K562 (cell line): ENCODE results near the gene ABHD3. TPM values are rescaled to one million over a fixed set of nuclear protein-coding genes. Genes with fewer than 3 reads are reported as not detected.

Source experiments
- ATAC-seq: fragments of 200-7000 bp; cut with Tn5 transposase; 3 replicates; pipeline ENCODE4 v1.9.1; 2020; ENCODE audit warnings: moderate library complexity
- BruUV-seq: library from RNA; stranded (reverse); fragments of 400-500 nt; replicated peaks from 2 replicates; lab custom pipeline; 2021; lab: Mats Ljungman, UMichigan
- CTCF ChIA-PET: fragments of 300-600 bp; formaldehyde crosslinking; extraction: SDS; loops from one replicate; lab custom pipeline; 2021; ENCODE audit warnings: low intra/inter-chr PET ratio; lab: Yijun Ruan, JAX
- POLR2A ChIA-PET: fragments of 300-600, 350-650 bp; sonication (Branson Sonifier 250); formaldehyde crosslinking; extraction: SDS; loops from one replicate; lab custom pipeline; 2021; ENCODE audit warnings: antibody characterized with exemption, inconsistent platforms; lab: Yijun Ruan, JAX
- DNase-seq, 4 experiments: peaks; one replicate each; pipeline versions ENCODE4 v3.0.0 to v3.0.0-alpha.2; 2011 to 2018; ENCODE audit warnings: low spot score in 3 of 4, mixed read lengths in 3 of 4; ENCODE audit errors: extremely low read depth in 1 of 4
- FAIRE-seq: peaks from 2 replicates; lab custom pipeline; 2011; peaks lifted over from hg19 to GRCh38; lab: Jason Lieb, UNC
- H2AFZ ChIP-seq: 2 replicates; pipeline ENCODE4 v1.6.0; 2011; ENCODE audit warnings: low read depth, low read length, control low read depth, inconsistent platforms
- H3K27ac ChIP-seq: fragments of 200-600 bp; 3 replicates; pipeline ENCODE4 v1.8.0; 2011; ENCODE audit warnings: low read depth, mild to moderate bottlenecking, control low read depth, inconsistent platforms, low read length, moderate library complexity, mixed read lengths; ENCODE audit errors: extremely low read depth
- H3K27me3 ChIP-seq, 2 experiments: fragments of 300-600 bp in 1 of 2; 2 replicates in 1 of 2; 3 replicates in 1 of 2; pipeline versions ENCODE4 v1.6.0 to v1.8.0; 2011; ENCODE audit warnings: inconsistent platforms in 2 of 2, low read length in 2 of 2, mild to moderate bottlenecking in 1 of 2, mixed read lengths in 1 of 2, moderate library complexity in 1 of 2; ENCODE audit not compliant: control insufficient read depth in 2 of 2, insufficient read depth in 2 of 2
- H3K36me3 ChIP-seq: fragments of 300-600 bp; 3 replicates; pipeline ENCODE4 v1.8.0; 2011; ENCODE audit warnings: mild to moderate bottlenecking, low read length, inconsistent platforms; ENCODE audit not compliant: control insufficient read depth, insufficient read depth
- H3K4me1 ChIP-seq, 2 experiments: fragments of 200-600 bp in 1 of 2; replicated peaks in 1 of 2; 2 replicates in 1 of 2; 3 replicates in 1 of 2; pipeline versions ENCODE4 v1.5.1 to v1.8.0; 2011; ENCODE audit warnings: inconsistent platforms in 2 of 2, low read length in 2 of 2, mild to moderate bottlenecking in 1 of 2, mixed read lengths in 1 of 2, moderate library complexity in 1 of 2; ENCODE audit not compliant: control insufficient read depth in 2 of 2, insufficient read depth in 2 of 2
- H3K4me2 ChIP-seq: 2 replicates; pipeline ENCODE4 v1.6.1; 2011; ENCODE audit warnings: low read length, control low read depth, inconsistent platforms, mixed read lengths; ENCODE audit not compliant: insufficient read depth
- H3K4me3 ChIP-seq: fragments of 200-600 bp; sonication (generic), shearing (Covaris generic); 2 replicates; pipeline ENCODE4 v1.5.1; 2016; ENCODE audit warnings: control low read depth, inconsistent platforms
- H3K79me2 ChIP-seq: fragments of 200-600 bp; 3 replicates; pipeline ENCODE4 v1.8.0; 2011; ENCODE audit warnings: low read length, inconsistent platforms; ENCODE audit not compliant: control insufficient read depth, insufficient read depth
- H3K9ac ChIP-seq, 2 experiments: 2 replicates each; pipeline versions ENCODE4 v1.6.0 to v1.6.1; 2011; ENCODE audit warnings: low read depth in 2 of 2, low read length in 2 of 2, control low read depth in 1 of 2, inconsistent platforms in 1 of 2, mild to moderate bottlenecking in 1 of 2, mixed read lengths in 1 of 2; ENCODE audit not compliant: insufficient read depth in 1 of 2
- H3K9me1 ChIP-seq: one replicate; pipeline ENCODE4 v1.6.0; 2011; ENCODE audit warnings: inconsistent platforms, mild to moderate bottlenecking, low read length, moderate library complexity; ENCODE audit not compliant: control insufficient read depth, insufficient read depth
- H3K9me3 ChIP-seq: replicated peaks from 2 replicates; pipeline ENCODE4 v1.5.1; 2011; ENCODE audit warnings: low read depth, low read length, inconsistent platforms; ENCODE audit not compliant: control insufficient read depth, insufficient read depth
- H4K20me1 ChIP-seq: replicated peaks from 2 replicates; pipeline ENCODE4 v1.6.1; 2011; ENCODE audit warnings: low read length, inconsistent platforms, mixed read lengths; ENCODE audit not compliant: control insufficient read depth, insufficient read depth
- ZNF212 ChIP-seq: fragments of 450-650 bp; formaldehyde crosslinking; IDR thresholded peaks from 2 replicates; pipeline ENCODE4 v1.4.0; 2020; ENCODE audit warnings: mild to moderate bottlenecking
- ZNF347 ChIP-seq: fragments of 450-650 bp; formaldehyde crosslinking; IDR thresholded peaks from 2 replicates; pipeline ENCODE4 v1.4.0; 2020; ENCODE audit warnings: low read depth, mild to moderate bottlenecking, moderate library complexity
- ZNF384 ChIP-seq: IDR thresholded peaks from 2 replicates; pipeline ENCODE4 v1.6.1; 2012; ENCODE audit warnings: low read depth, low read length, improper control_type of control experiment
- WGBS: fragments of 100-300 bp; shearing (Covaris generic); methylation state at CpG from one replicate; pipeline ENCODE4 v1.1.6; 2016; ENCODE audit warnings: low coverage, mixed read lengths; ENCODE audit not compliant: insufficient coverage; ENCODE audit errors: missing lambda C conversion rate; 5-methylcytosine and 5-hydroxymethylcytosine counted together
- in situ Hi-C: fragments of 300-500 bp; cut with MboI; formaldehyde crosslinking; loops from 4 replicates; pipeline ENCODE4 v1.15.0; 2018; ENCODE audit warnings: inconsistent platforms, mixed read lengths
- intact Hi-C: fragments of 100-400 bp; cut with micrococcal nuclease; formaldehyde crosslinking; loops from 2 replicates; pipeline ENCODE4 v1.14.2; 2022
- polyA plus RNA-seq, 8 experiments: library from polyadenylated mRNA; depleted of rRNA in 4 of 8; stranded (reverse) in 5 of 8; unstranded in 3 of 8; fragments of >200 nt; fragmentation: Nextera tagmentation in 2 of 8; fragmentation: Illumina TruSeq in 1 of 8; extraction: Ambion mirVana in 2 of 8; extraction: Trizol in 1 of 8; gene quantifications; 2 replicates each; pipeline versions ENCODE4 v1.2.1 to v1.2.3, GENCODE V29; 2011 to 2014; ENCODE audit warnings: inconsistent platforms in 1 of 8, missing spikeins in 1 of 8
- total RNA-seq, 7 experiments: library from RNA; depleted of rRNA in 6 of 7; stranded (reverse); fragments of >200 nt in 6 of 7; fragmentation: Illumina TruSeq in 2 of 7; extraction: Trizol in 2 of 7; gene quantifications; 2 replicates each; pipeline versions ENCODE4 v1.2.1 to v1.2.3, GENCODE V29; 2011 to 2021; ENCODE audit warnings: low replicate concordance in 1 of 7

Gene ABHD3
- total and polyA plus RNA-seq, 9 of the 15 experiments (the other 6 are each of a cell fraction or from before 2014, with no cell fraction given): 6.3 to 38.8 (median 19.4) TPM

DNA sequence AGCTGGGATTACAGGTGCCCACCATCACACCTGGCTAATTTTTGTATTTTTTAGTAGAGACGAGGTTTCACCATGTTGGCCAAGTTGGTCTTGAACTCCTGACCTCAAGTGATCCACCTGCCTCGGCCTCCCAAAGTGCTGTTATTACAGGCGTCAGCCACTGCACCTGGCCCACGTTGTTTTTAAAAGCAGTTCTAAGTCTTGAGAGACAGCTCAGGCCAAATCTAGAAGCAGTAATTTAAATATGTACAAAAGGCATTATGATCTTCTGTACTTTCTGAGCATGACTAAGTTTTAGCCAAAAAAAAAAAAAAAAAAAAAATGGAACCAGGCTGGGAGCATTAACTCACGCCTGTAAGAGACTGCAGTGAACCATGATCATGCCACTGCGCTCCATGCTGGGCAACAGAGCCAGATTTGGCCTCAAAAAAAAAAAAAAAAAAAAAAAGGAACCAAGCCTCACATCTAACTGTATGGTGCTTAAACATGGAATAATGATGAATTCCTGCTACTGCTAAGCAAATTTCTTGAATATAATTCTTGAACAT lies 4.0 kb downstream of the ABHD3 start:
- Histone ChIP-seq H3K4me2 (no peak overlapping the region), H4K20me1 (no peaks in the 10 kb centered on the region), H3K4me3 (no peak overlapping the region), H3K79me2 (peaks cover 28% of the 10 kb centered on the region), H3K27me3 (no peaks in the 10 kb centered on the region), H3K9ac (no peak overlapping the region), H2AFZ (no peak overlapping the region), H3K9me3 (0 out of 2 replicates have a peak, but pooled peaks cover 2% of the 10 kb centered on the region), H3K4me1 (peaks cover 16 to 29% of the 10 kb centered on the region in 2 experiments), H3K27ac (no peak overlapping the region), H3K9me1 (no peaks in the 10 kb centered on the region), H3K36me3 (peaks cover 46% of the 10 kb centered on the region; the same call in 2 of the 3 replicates)
- BruUV-seq: no TSS peak
- DNase-seq (no peak), ATAC-seq (no peak), FAIRE-seq (no peak)
- no peak for TF ChIP-seq ZNF212 (CRISPR knock-in tag)
- TF ChIP-seq ZNF384: peak; percentile 32; the same call in 1 of the 2 replicates
- 90% methylated on average over 5 of the region's 6 CpGs for WGBS
- intact Hi-C loops (loop anchor here (5.0 to 10.0 kb wide), 2 partner anchors 46 to 88 kb away; partner anchors contain the start of gene SNRPD1), in situ Hi-C loops (no loop called here)
- ChIA-PET CTCF (no interaction called here), POLR2A (interaction anchor here (0.6 to 0.9 kb wide), 3 partner anchors 40 to 100 kb away, joined by 3 read pairs; partner anchors contain the start of gene ESCO1)

DNA sequence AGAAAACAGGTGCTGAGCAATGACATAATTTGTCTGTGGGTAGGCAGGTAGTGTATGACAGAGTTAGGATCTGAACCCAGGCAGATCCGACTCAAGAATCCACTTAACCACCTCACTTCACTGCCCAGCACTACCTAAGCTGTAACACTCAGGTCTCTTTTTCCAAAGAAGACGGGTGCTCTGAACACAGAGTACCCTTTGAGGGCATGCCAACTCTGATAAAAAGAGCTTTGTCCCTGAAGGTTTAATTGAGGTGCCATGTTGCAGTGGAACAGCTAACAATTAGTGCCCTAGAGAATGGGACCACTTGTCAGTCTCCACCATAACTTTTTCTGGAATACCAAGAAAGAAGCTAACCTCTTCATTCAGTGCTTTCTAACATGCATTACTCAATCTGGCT lies 11.3 kb downstream of the ABHD3 start:
- H4K20me1 ChIP-seq: no peaks in the 10 kb centered on the region
- H3K27me3 ChIP-seq: no peaks in the 10 kb centered on the region
- in situ Hi-C loops: no loop called here
- H3K4me3 ChIP-seq: no peak overlapping the region
- ChIA-PET CTCF (no interaction called here), POLR2A (interaction anchor here (0.9 to 1.2 kb wide), 3 partner anchors 11 to 72 kb away, joined by 3 to 4 read pairs (median 3); no protein-coding TSS in a partner anchor)
- no peaks in the 10 kb centered on the region for H3K79me2 ChIP-seq
- no peaks in the 10 kb centered on the region for H3K9me1 ChIP-seq
- 90% methylated on average over 2 of the region's 2 CpGs for WGBS
- H3K9me3 ChIP-seq: 0 out of 2 replicates have a peak, but pooled peaks cover 1% of the 10 kb centered on the region
- H3K4me1 ChIP-seq: no peaks in the 10 kb centered on the region
- no peak for DNase-seq
- no peak overlapping the region for H2AFZ ChIP-seq
- ATAC-seq: no peak
- no peak for TF ChIP-seq ZNF347 (CRISPR knock-in tag)
- no peak overlapping the region for H3K4me2 ChIP-seq
- FAIRE-seq: no peak
- H3K27ac ChIP-seq: no peak overlapping the region
- BruUV-seq: no TSS peak
- no peak overlapping the region for H3K9ac ChIP-seq
- intact Hi-C loops: no loop called here
- H3K36me3 ChIP-seq: peaks cover 44% of the 10 kb centered on the region; the same call in 2 of the 3 replicates
